ENCODE results near the gene ZNF333. TPM values are rescaled to one million over a fixed set of nuclear protein-coding genes. Genes with fewer than 3 reads are reported as not detected.
"Not testable (repeated sequence)": the region's sequence is repeated elsewhere in the genome, so short reads cannot be mapped to it uniquely, and the experiment has no call there.

Gene ZNF333
- total RNA-seq, 2 donors from 2014 or later: 16.2 to 19.8 TPM

GRCh38 chr19:14772995-14773394, 83.1 kb downstream of the ZNF333 start:
- Mint-ChIP-seq H3K36me3 (ENCODE audit: low read depth) (no peaks in the 10 kb centered on the region), H3K27me3 (ENCODE audit: insufficient read depth) (peaks cover 20% of the 10 kb centered on the region), H3K4me3 (no peak overlapping the region), H3K9me3 (peaks cover 35% of the 10 kb centered on the region), H3K27ac (no peak overlapping the region), H3K4me1 (no peaks in the 10 kb centered on the region)
- no peak overlapping the region for H3K27ac ChIP-seq (ENCODE audit: low read depth, low read length)
- H3K4me1 ChIP-seq (ENCODE audit: control insufficient read depth, insufficient read depth, low read length): no peaks in the 10 kb centered on the region
- H3K27me3 ChIP-seq (ENCODE audit: control insufficient read depth, insufficient read depth, low read length, poor library complexity, severe bottlenecking): no peaks in the 10 kb centered on the region
- no peak overlapping the region for H3K4me3 ChIP-seq (ENCODE audit: low read length)
- no peaks in the 10 kb centered on the region for H3K36me3 ChIP-seq (ENCODE audit: control insufficient read depth, insufficient read depth, low read length)
- WGBS, 2 experiments (ENCODE audit: insufficient coverage in 1 of 2, insufficient read length in 1 of 2): 73% methylated on average over 3 of the region's 7 CpGs; no CpG with 5 or more reads in 1 of the 2 experiments
- DNase-seq: no peak
- no peak overlapping the region for H3K9ac ChIP-seq (ENCODE audit: extremely low read depth, low read length, poor library complexity, severe bottlenecking)
- TF ChIP-seq CTCF (conservative IDR thresholded peaks at IDR 0.05): no peak
- peaks cover 10% of the 10 kb centered on the region for H3K9me3 ChIP-seq (ENCODE audit: control insufficient read depth, low read length)

GRCh38 chr19:14773722-14774121, 83.9 kb downstream of the ZNF333 start:
- DNase-seq; H3K36me3 ChIP-seq (ENCODE audit: control insufficient read depth, insufficient read depth, low read length); H3K4me3 ChIP-seq (ENCODE audit: low read length); H3K27ac ChIP-seq (ENCODE audit: low read depth, low read length); H3K4me1 Mint-ChIP-seq; H3K36me3 Mint-ChIP-seq (ENCODE audit: low read depth); H3K9ac ChIP-seq (ENCODE audit: extremely low read depth, low read length, poor library complexity, severe bottlenecking); H3K27ac Mint-ChIP-seq; H3K27me3 ChIP-seq (ENCODE audit: control insufficient read depth, insufficient read depth, low read length, poor library complexity, severe bottlenecking); H3K4me1 ChIP-seq (ENCODE audit: control insufficient read depth, insufficient read depth, low read length); H3K9me3 ChIP-seq (ENCODE audit: control insufficient read depth, low read length); H3K4me3 Mint-ChIP-seq: not testable (repeated sequence)
- Mint-ChIP-seq H3K9me3 (peaks cover 31% of the 10 kb centered on the region), H3K27me3 (ENCODE audit: insufficient read depth) (peaks cover 20% of the 10 kb centered on the region)
- WGBS, 2 experiments (ENCODE audit: insufficient coverage in 1 of 2, insufficient read length in 1 of 2): 89% methylated on average over 4 of the region's 9 CpGs; no CpG with 5 or more reads in 1 of the 2 experiments

- H3K4me1 ChIP-seq (ENCODE audit: control insufficient read depth, insufficient read depth, low read length): no peaks in the 10 kb centered on the region
- TF ChIP-seq CTCF (conservative IDR thresholded peaks at IDR 0.05): no peak
- H3K9ac ChIP-seq (ENCODE audit: extremely low read depth, low read length, poor library complexity, severe bottlenecking): no peak overlapping the region
- 75 to 93% methylated on average over 2 to 9 of the region's 10 CpGs for WGBS, 2 experiments (ENCODE audit: insufficient coverage in 1 of 2, insufficient read length in 1 of 2)
- peaks cover 10% of the 10 kb centered on the region for H3K9me3 ChIP-seq (ENCODE audit: control insufficient read depth, low read length)
- Mint-ChIP-seq H3K9me3 (peaks cover 34% of the 10 kb centered on the region), H3K4me3 (no peak overlapping the region), H3K4me1 (no peaks in the 10 kb centered on the region), H3K27me3 (ENCODE audit: insufficient read depth) (peaks cover 20% of the 10 kb centered on the region), H3K27ac (no peak overlapping the region), H3K36me3 (ENCODE audit: low read depth) (no peaks in the 10 kb centered on the region)
- no peak overlapping the region for H3K27ac ChIP-seq (ENCODE audit: low read depth, low read length)
- no peak for DNase-seq
- no peaks in the 10 kb centered on the region for H3K36me3 ChIP-seq (ENCODE audit: control insufficient read depth, insufficient read depth, low read length)
- H3K4me3 ChIP-seq (ENCODE audit: low read length): no peak overlapping the region
- H3K27me3 ChIP-seq (ENCODE audit: control insufficient read depth, insufficient read depth, low read length, poor library complexity, severe bottlenecking): no peaks in the 10 kb centered on the region
These were observed 84.5 kb downstream of the ZNF333 start for GRCh38 chr19:14774373-14774772.

- H3K36me3 Mint-ChIP-seq (ENCODE audit: low read depth); H3K27me3 ChIP-seq (ENCODE audit: control insufficient read depth, insufficient read depth, low read length, poor library complexity, severe bottlenecking); DNase-seq; H3K27ac ChIP-seq (ENCODE audit: low read depth, low read length); H3K4me1 ChIP-seq (ENCODE audit: control insufficient read depth, insufficient read depth, low read length); H3K4me3 Mint-ChIP-seq; H3K9me3 ChIP-seq (ENCODE audit: control insufficient read depth, low read length); H3K4me3 ChIP-seq (ENCODE audit: low read length); H3K4me1 Mint-ChIP-seq; H3K9ac ChIP-seq (ENCODE audit: extremely low read depth, low read length, poor library complexity, severe bottlenecking); H3K36me3 ChIP-seq (ENCODE audit: control insufficient read depth, insufficient read depth, low read length); H3K27ac Mint-ChIP-seq: not testable (repeated sequence)
- WGBS, 2 experiments (ENCODE audit: insufficient coverage in 1 of 2, insufficient read length in 1 of 2): 75 to 79% methylated on average over 6 to 8 of the region's 8 CpGs
- peaks cover 20% of the 10 kb centered on the region for H3K27me3 Mint-ChIP-seq (ENCODE audit: insufficient read depth)
- peaks cover 29% of the 10 kb centered on the region for H3K9me3 Mint-ChIP-seq
These were observed 85.5 kb downstream of the ZNF333 start for GRCh38 chr19:14775326-14775725.
